ENCODE measurements around the gene MPRIP.

The MPRIP gene

GRCh38 chr17:17164676-17165075, 122.4 kb downstream of the MPRIP start:
- H3K36me3 ChIP-seq (ENCODE audit: control insufficient read depth, insufficient read depth, low read length), result peaks cover 51% of the 10 kb centered on the region
- no peak overlapping the region for H3K9ac ChIP-seq (ENCODE audit: low read length)
- H3K4me1 ChIP-seq (ENCODE audit: control insufficient read depth, insufficient read depth, low read length), result no peaks in the 10 kb centered on the region
- no peak overlapping the region for H3K27ac ChIP-seq (ENCODE audit: low read depth, low read length)
- no peaks in the 10 kb centered on the region for H3K27me3 ChIP-seq (ENCODE audit: control insufficient read depth, insufficient read depth, low read length)
- no peak overlapping the region for H3K4me3 ChIP-seq (ENCODE audit: low read length)

- Histone ChIP-seq H3K4me1 (ENCODE audit: control insufficient read depth, insufficient read depth, low read length) (no peaks in the 10 kb centered on the region), H3K36me3 (ENCODE audit: control insufficient read depth, insufficient read depth, low read length) (peaks cover 47% of the 10 kb centered on the region)
Observed at GRCh38 chr17:17165666-17166308, 123.5 kb downstream of the MPRIP start.

DNA sequence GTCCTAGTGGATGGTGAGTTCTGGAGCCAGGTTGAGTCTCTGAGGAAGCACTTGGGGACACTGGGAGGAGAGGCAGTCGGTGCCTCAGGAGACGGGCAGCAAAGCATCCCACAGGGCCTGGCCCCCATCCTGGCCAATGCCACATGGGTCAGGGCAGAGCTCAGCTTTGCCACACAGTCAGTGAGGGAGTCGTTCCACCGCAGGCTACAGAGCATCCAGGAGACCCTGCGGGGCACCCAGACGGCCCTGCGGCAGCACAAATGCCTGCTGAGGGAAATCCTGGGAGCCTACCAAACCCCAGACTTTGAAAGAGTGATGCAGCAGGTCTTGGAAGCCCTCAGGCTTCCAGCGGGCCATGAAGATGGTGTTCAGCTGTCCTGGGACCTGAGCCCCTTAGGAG, 124.2 kb downstream of the MPRIP start:
- Histone ChIP-seq H3K27me3 (ENCODE audit: control insufficient read depth, insufficient read depth, low read length) (no peaks in the 10 kb centered on the region), H3K27ac (ENCODE audit: low read depth, low read length) (no peak overlapping the region), H3K4me3 (ENCODE audit: low read length) (no peak overlapping the region), H3K4me1 (ENCODE audit: control insufficient read depth, insufficient read depth, low read length) (no peaks in the 10 kb centered on the region), H3K36me3 (ENCODE audit: control insufficient read depth, insufficient read depth, low read length) (peaks cover 51% of the 10 kb centered on the region), H3K9ac (ENCODE audit: low read length) (no peak overlapping the region)

More at GRCh38 chr17:17165666-17166308, 123.5 kb downstream of the MPRIP start:
- Histone ChIP-seq H3K27me3 (ENCODE audit: control insufficient read depth, insufficient read depth, low read length) (no peaks in the 10 kb centered on the region), H3K4me3 (ENCODE audit: low read length) (no peak overlapping the region), H3K27ac (ENCODE audit: low read depth, low read length) (no peak overlapping the region), H3K9ac (ENCODE audit: low read length) (no peak overlapping the region)

DNA sequence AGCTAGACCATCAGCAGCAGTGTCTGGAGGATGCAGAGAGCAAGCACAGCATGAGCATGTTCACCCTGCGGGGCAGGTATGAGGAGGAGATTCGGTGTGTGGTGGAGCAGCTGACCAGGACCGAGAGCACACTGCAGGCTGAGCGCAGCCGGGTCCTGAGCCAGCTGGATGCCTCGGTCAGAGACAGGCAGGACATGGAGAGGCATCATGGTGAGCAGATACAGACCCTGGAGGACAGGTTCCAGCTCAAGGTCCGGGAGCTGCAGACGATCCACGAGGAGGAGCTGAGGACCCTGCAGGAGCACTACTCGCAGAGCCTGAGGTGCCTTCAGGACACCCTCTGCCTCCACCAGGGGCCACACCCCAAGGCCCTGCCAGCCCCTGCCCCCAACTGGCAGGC, 125.1 kb downstream of the MPRIP start:
- no peak overlapping the region for H3K27ac ChIP-seq (ENCODE audit: low read depth, low read length)
- H3K4me1 ChIP-seq (ENCODE audit: control insufficient read depth, insufficient read depth, low read length), result no peaks in the 10 kb centered on the region
- H3K4me3 ChIP-seq (ENCODE audit: low read length), result no peak overlapping the region
- H3K9ac ChIP-seq (ENCODE audit: low read length), result no peak overlapping the region
- H3K36me3 ChIP-seq (ENCODE audit: control insufficient read depth, insufficient read depth, low read length), result peaks cover 48% of the 10 kb centered on the region
- no peaks in the 10 kb centered on the region for H3K27me3 ChIP-seq (ENCODE audit: control insufficient read depth, insufficient read depth, low read length)

GRCh38 chr17:17167986-17168385, 125.7 kb downstream of the MPRIP start:
- Histone ChIP-seq H3K27me3 (ENCODE audit: control insufficient read depth, insufficient read depth, low read length) (no peaks in the 10 kb centered on the region), H3K36me3 (ENCODE audit: control insufficient read depth, insufficient read depth, low read length) (peaks cover 47% of the 10 kb centered on the region), H3K27ac (ENCODE audit: low read depth, low read length) (no peak overlapping the region), H3K4me3 (ENCODE audit: low read length) (no peak overlapping the region), H3K4me1 (ENCODE audit: control insufficient read depth, insufficient read depth, low read length) (no peaks in the 10 kb centered on the region), H3K9ac (ENCODE audit: low read length) (no peak overlapping the region)

DNA sequence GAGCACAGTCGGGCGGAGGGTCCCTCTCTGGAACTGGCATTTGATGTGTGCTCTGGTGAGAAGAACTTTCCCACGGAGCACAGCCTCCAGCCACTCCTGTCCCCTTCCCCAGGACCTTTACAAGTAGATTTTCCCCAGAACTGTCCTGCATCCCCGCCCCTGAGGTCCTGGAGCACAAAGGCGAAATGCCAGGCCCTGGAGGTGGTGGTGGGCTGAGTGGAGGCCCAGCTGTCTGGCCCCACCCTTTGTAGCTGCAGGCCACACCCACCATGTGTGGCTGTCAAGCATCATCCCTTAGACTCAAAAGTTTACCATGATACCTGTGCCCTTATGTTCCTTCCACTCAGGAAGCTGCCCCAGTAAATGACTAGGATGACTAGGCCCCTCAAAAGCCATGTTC, 126.1 kb downstream of the MPRIP start:
- Histone ChIP-seq H3K27me3 (ENCODE audit: control insufficient read depth, insufficient read depth, low read length) (no peaks in the 10 kb centered on the region), H3K4me1 (ENCODE audit: control insufficient read depth, insufficient read depth, low read length) (no peaks in the 10 kb centered on the region), H3K27ac (ENCODE audit: low read depth, low read length) (no peak overlapping the region), H3K9ac (ENCODE audit: low read length) (no peak overlapping the region), H3K4me3 (ENCODE audit: low read length) (no peak overlapping the region), H3K36me3 (ENCODE audit: control insufficient read depth, insufficient read depth, low read length) (peaks cover 49% of the 10 kb centered on the region)

DNA sequence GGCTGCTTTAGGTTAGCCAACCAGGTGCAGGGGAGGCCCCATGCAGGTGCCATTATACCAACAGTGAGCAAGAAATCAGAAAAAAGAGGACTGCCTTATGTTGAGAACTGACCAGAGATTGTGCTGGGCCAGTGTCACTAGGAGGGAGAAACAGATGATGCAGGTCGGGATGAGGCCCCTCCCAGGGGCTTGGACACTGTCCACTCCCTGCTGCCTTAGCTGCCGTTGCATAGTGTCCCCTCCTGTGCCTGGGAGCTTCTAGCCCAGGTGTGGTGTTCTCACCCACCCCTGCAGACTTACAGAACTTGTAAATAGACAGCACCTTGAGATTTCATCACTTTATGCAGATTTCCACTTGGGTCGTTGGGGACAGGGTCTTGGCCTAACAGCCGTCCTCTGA, 127.1 kb downstream of the MPRIP start:
- Histone ChIP-seq H3K4me1 (ENCODE audit: control insufficient read depth, insufficient read depth, low read length) (no peaks in the 10 kb centered on the region), H3K4me3 (ENCODE audit: low read length) (no peak overlapping the region), H3K27ac (ENCODE audit: low read depth, low read length) (no peak overlapping the region), H3K9ac (ENCODE audit: low read length) (no peak overlapping the region), H3K27me3 (ENCODE audit: control insufficient read depth, insufficient read depth, low read length) (no peaks in the 10 kb centered on the region), H3K36me3 (ENCODE audit: control insufficient read depth, insufficient read depth, low read length) (peaks cover 59% of the 10 kb centered on the region)

DNA sequence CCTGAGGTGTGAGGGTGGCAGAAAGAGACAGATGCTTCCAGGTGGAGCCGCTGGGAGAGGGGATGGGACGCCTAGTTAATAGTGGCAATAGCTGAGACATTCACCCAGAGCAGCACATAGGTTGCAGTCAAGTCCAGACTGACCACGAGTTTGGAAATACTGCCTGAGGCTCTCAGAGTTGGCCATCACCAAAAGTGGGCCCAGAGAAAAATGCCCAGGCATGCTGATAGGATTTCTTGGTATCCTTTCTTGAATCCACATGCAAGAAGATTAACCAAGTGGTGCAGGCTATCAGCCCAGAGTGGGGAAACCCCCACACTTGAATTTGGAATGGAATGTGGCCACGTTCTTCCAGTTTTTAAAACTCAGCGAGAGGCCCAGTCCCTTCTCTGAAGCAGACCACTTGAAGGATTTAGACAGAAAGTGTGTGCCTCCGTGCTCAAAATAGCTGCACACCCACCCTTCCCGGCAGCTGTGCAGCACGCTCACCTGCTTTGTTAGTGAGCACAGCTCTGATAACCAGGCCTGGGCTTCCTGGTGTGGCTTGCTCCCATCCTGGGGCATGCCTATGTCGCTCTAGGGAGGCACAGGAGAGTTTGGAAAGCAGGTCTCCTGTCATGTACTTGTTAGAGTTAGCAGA, 128.2 kb downstream of the MPRIP start:
- Histone ChIP-seq H3K27me3 (ENCODE audit: control insufficient read depth, insufficient read depth, low read length) (no peaks in the 10 kb centered on the region), H3K4me3 (ENCODE audit: low read length) (no peak overlapping the region), H3K36me3 (ENCODE audit: control insufficient read depth, insufficient read depth, low read length) (peaks cover 60% of the 10 kb centered on the region), H3K9ac (ENCODE audit: low read length) (no peak overlapping the region), H3K4me1 (ENCODE audit: control insufficient read depth, insufficient read depth, low read length) (no peaks in the 10 kb centered on the region), H3K27ac (ENCODE audit: low read depth, low read length) (no peak overlapping the region)

- Histone ChIP-seq H3K27ac (ENCODE audit: low read depth, low read length) (no peak overlapping the region), H3K9ac (ENCODE audit: low read length) (no peak overlapping the region), H3K27me3 (ENCODE audit: control insufficient read depth, insufficient read depth, low read length) (no peaks in the 10 kb centered on the region), H3K4me3 (ENCODE audit: low read length) (no peak overlapping the region), H3K36me3 (ENCODE audit: control insufficient read depth, insufficient read depth, low read length) (peaks cover 61% of the 10 kb centered on the region), H3K4me1 (ENCODE audit: control insufficient read depth, insufficient read depth, low read length) (no peaks in the 10 kb centered on the region)
Observed at GRCh38 chr17:17171186-17171585, 128.9 kb downstream of the MPRIP start.

DNA sequence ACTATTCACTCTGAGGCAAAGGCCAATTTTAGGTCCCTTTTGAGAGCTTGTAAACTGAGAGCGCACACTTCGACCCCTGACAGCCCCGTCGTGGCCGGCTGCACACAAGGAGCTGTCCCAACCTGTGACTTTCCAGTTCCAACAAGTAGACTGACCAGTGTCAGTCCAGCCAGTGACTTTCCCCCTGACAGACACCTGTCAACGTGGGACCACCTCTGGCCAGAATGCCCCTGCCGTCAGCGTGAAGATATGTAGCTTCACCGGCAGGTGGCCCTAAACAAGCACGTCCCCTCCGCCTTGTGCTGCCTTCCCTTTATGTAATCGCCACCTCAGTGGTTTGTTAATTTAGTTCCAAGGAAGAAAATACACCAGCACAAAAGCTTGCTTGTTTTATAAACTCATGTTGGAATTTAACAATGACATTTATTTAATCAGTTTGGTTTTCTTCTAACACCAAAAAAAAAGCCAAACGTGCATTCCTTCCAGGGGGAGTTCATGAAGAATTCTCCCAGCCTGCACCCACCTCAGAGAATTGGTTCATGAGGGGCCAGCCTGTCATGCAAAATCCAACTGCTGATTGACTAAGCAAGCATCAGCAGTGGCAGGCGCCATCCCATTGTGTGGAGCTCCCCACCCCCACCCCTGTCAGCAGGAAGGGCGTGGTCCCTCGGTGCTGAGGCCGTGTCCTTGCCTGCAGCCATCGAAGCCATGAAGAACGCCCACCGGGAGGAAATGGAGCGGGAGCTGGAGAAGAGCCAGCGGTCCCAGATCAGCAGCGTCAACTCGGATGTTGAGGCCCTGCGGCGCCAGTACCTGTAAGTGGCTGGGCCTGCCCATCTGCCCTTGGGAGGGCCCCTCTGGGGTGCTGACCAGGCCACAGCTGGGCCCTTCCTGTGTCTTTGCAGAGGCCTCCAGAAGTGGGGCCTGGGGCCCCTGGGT, 130.0 kb downstream of the MPRIP start:
- Histone ChIP-seq H3K27ac (ENCODE audit: low read depth, low read length) (no peak overlapping the region), H3K27me3 (ENCODE audit: control insufficient read depth, insufficient read depth, low read length) (no peaks in the 10 kb centered on the region), H3K9ac (ENCODE audit: low read length) (no peak overlapping the region)

DNA sequence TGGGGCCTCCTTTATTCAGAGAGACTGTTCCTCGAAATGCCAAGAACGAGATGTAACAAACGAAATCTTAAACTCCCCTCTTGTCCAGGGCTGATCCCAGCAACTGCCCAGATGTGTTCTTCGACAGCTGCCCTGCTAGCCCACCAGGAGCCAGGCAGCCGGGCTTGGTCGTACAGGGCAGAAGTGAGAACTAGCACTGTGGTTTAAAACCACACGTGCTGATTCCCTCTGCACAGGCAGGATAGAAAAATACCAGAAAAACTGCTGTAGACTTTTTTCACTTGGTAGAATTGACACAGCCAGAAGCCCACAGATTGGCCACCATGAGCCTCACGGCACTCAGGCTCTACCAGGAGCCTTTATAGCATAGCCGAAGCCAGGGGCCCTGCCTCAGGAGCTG, 130.7 kb downstream of the MPRIP start:
- H3K4me3 ChIP-seq (ENCODE audit: low read length), result no peak overlapping the region
- peaks cover 61% of the 10 kb centered on the region for H3K36me3 ChIP-seq (ENCODE audit: control insufficient read depth, insufficient read depth, low read length)
- no peaks in the 10 kb centered on the region for H3K27me3 ChIP-seq (ENCODE audit: control insufficient read depth, insufficient read depth, low read length)
- H3K4me1 ChIP-seq (ENCODE audit: control insufficient read depth, insufficient read depth, low read length), result no peaks in the 10 kb centered on the region
- H3K27ac ChIP-seq (ENCODE audit: low read depth, low read length), result no peak overlapping the region
- H3K9ac ChIP-seq (ENCODE audit: low read length), result no peak overlapping the region

More for the DNA sequence above, 130.0 kb downstream of the MPRIP start:
- peaks cover 63% of the 10 kb centered on the region for H3K36me3 ChIP-seq (ENCODE audit: control insufficient read depth, insufficient read depth, low read length)
- no peaks in the 10 kb centered on the region for H3K4me1 ChIP-seq (ENCODE audit: control insufficient read depth, insufficient read depth, low read length)
- no peak overlapping the region for H3K4me3 ChIP-seq (ENCODE audit: low read length)

GRCh38 chr17:17173921-17174320, 131.7 kb downstream of the MPRIP start:
- Histone ChIP-seq H3K27ac (ENCODE audit: low read depth, low read length) (no peak overlapping the region), H3K36me3 (ENCODE audit: control insufficient read depth, insufficient read depth, low read length) (peaks cover 65% of the 10 kb centered on the region), H3K4me1 (ENCODE audit: control insufficient read depth, insufficient read depth, low read length) (no peaks in the 10 kb centered on the region), H3K27me3 (ENCODE audit: control insufficient read depth, insufficient read depth, low read length) (no peaks in the 10 kb centered on the region), H3K9ac (ENCODE audit: low read length) (no peak overlapping the region), H3K4me3 (ENCODE audit: low read length) (no peak overlapping the region)

Measured in rectal smooth muscle tissue (tissue), 1 donor.